DMS53 treated with DMSO at 0.1 percent for 48 hours (cell line): ENCODE results near the gene STX10.
"Not testable (repeated sequence)": the region's sequence is repeated elsewhere in the genome, so short reads cannot be mapped to it uniquely, and the experiment has no call there.

Source experiments
- DNase-seq: peaks from one replicate; lab custom pipeline; 2025; ENCODE audit not compliant: unreplicated experiment; lab: John Stamatoyannopoulos, UW

The STX10 gene

DNA sequence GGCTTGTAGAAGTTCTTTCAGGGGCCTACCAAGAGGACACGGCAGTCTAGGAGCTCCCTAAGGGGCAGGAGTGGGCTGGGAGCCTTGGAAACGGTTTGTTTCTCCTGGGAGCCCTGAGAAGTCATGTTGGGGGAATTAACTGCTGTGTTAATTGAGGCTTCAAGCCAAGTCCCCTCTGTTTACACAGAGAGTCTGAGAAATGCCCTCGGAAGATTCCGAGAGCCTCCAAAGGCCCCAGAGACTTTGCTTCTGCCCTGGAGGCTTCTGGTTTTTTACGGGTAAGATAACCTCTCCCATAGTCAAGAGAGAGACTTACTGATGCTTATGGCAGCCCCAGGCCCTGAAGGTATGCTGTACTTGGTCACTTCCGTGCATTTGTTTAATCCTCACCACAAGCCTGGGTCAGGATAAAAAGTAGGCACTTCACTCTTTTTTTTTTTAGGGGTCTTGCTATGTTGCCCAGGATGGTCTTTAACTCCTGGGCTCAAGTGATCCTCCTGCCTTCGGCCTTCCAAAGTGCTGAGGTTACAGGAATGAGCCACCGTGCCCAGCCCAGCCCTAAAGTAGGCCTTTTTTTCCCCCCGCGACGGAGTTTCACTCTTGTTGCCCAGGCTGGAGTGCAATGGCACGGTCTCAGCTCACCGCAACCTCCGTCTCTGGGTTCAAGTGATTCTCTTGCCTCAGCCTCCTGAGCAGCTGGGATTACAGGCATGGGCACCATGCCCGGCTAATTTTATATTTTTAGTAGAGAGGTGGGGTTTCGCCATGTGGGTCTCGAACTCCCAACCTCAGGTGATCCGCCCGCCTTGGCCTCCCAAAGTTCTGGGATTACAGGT is 15.2 kb upstream of the STX10 start:
- DNase-seq, result no peak

DNA sequence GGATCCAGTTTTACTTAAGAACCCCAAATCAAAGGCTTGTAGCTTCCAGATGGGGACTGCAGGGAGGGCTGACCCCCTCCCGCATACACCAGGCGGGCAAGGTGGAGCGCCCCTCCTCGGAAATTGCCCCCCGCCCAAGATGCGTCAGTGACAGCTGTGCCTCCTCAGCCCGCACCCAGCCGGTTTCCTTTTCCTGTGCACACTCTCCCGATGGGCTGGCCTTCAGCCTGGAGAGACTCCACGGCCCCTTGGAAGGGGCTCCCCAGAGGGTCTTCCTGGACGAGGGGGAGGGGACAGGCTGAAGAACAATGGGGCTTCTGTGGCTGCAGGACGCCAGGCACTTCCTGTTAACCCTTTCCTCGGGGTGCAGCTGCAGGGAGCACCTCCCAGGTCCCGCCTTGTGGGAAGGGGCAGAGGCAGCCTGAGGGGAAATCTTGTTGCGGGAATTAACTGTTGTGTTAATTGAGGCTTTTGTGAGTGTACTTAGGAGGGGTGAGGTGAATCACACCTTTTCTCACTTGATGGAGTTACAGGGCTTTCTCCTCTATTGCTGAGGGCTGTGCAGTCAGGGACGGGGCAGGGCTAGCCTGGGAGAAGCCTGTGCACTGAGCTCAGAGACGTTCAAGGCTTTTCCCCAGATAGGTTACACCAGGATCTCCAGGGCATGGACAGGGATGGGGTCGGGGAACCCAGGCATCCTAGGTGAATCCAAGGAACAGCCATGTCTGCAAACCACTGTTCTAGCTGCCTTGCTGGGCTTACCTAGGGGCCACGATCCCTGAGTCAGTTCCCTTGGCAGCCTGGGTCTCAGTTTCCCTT is 14.4 kb upstream of the STX10 start:
- DNase-seq, result no peak

DNA sequence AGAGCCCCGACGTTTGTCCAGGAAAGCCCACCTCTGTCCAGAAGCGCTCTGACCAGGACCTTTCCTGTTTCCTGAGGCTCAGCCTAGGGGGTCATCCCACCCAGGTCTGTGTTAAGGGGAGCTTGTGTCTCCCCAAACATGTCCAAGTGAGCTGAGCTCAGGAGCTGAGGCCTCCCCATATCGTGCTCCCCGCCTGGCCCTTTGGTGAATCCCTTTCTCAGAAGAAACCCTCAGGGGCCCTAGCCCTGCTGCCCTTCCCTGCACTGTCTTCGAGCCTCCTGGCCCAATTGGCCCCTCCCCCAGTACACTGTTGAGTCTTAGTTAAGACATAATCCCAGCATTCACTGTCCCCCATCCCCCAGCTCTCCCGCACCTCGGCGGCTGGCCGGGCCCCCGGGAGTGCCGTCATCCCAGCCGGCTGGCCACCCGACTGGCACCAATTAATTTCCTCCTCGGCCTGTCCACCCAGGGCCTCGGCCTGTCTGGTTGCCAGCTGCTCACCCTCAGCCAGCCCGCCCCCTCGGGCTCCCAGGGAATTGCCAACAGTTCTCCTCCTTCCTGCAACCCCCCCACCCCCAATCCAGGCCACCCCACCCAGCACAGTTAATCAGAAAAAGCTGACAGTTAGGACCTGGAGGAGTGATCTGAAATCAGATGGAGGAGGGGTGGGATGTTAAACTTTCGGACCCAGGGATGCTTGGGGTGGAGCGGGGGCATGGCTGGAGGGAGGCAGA is 13.6 kb upstream of the STX10 start:
- peak; percentile 20 for DNase-seq

DNA sequence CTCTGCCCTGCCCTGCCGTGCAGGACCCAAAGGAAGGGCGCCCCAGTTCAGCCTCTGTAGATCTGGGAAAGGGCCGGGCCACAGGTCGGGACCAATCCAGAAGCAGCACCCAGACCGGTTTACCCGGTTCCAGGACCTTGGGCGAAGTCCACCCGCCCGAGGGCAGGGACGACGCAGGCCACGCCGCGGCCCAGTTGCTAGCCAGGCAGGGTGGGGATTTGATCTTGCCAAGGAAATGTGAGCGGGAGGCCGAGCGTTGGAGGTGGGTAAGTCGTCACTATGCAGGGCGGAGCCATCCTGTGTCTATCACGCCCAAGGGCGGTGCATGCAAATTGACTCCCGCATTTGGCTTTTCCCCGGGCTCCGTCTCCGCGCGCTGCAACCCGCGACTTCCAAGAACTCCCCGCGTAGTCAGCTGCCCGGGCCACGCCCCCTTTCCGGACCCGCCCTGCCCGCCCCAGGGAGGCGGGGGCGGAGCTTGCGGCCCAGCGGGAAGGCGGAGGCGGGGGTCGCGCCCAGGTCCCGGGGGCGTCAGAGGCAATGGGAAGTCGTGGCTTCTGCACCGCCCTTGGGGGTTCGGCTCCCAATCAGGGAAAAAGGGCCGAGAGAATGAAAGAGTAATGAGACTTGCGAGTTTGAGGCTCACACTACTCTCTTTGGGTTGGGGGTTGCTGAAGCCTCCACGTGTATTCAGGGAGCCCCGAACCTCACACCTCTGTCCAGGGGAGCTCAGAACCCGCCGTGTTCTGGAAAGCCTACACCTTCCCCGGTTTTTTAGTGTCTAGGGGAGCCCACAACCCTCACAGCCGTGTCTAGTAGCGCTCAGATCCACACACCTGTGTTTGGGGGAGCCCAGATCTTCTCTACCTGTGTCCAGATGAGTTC is 12.8 kb upstream of the STX10 start:
- peak; percentile 92 for DNase-seq

DNA sequence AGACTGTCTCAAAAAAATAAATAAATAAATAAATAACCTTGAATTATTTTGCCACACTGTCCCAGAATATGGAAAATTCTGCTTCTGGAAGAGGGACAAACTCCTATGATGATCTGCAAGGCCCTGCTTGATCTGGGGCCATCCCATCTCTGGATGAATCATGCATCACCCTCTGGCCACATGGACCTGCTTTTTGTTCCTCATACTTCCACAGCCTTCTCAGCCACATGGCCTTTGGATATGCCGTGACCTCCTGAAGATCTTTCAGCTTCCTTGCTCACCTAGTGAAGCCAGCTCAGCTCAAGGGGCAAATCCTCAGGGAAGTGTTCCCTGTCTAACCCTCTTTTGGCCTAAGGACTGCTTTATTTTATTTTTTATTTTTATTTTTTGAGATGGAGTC is 10.4 kb upstream of the STX10 start:
- DNase-seq, result no peak

DNA sequence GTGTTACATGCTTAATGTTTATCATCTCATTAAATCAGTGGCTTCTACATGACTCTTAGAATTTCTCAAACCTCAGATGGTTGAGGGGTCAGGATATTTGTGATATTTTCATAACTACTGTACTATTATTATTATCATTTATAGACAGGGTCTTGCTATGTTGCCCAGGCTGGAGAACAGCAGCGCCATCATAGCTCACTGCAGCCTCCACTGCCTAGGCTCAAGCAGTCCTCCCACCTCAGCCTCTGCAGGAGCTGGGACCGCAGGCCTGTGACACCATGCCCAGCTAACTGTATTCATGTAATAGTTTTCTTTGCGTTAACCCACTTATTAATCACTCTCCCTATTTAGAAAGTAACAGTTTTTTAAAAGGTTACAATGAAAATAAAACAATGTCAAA is 9.5 kb upstream of the STX10 start:
- no peak for DNase-seq

DNA sequence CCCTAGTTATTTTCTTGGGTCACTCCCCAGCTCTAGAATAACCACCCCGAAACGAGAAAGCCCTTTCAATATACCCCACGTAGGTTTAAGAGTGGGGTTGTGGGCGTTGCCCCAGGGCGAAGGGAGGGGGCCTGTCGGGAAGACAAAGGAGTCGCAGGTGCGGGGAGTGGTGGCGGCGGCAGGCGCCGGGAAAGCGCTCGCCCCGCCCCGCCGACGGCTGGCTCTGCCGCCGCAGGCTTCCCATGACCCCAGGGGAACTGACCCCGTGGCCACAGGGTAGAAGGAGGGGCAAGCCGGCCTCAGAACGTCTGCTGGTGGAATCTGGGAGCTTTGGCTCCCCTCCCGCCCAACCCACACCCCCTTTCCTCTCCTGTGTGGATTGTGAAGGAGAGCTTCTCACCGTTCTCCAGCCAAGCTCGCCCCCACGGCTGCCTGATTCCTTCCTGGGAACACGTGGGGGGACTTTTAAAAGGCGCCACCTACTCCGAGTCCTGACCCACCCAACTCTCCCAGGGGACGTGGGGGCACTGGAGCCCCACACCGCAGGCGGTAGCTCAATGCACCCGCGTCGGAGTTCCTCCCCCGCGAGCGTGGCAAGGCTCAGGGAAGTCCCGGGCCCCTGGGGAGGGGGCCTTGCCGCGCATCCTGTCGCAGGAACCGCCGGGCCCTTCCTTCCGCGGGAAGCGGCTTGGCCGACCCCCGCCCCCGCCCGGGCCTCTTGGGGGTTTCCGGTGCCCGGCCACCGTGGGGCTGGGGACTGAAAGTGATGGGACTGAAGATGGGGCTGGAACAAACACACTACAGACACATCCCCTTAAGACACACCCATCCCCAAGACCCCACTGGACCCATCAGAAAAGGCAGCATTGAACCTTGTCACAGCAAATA is 5.5 kb upstream of the STX10 start:
- DNase-seq, result peak; percentile 21

DNA sequence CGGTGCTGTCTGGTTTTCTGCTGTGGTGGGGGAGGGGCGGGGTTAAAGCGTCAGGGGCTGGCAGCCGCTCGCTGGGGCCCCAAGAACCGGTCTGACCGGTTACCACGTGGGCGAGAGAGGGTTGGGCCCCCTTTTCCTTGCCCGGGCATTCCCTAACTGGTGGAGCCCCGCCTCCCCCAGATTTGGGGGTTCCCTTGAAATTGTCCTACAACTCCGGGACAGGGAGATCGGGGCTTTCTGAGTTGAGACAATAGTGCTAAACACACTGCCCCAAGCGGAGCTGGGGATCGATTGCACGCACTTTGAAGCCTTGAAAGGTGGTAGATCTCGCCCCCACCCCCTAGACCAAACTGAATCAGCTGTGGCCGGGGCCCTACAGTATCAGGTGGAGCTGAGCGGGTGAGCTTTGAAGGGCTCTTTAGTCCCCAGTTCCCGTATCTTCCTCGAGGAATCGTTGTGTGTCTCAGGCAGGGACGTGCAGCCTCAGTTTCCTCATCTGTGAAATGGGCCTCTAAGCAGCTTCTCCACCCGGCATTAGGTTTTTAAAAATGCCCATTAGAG is 4.8 kb upstream of the STX10 start:
- DNase-seq, result peak; percentile 72

DNA sequence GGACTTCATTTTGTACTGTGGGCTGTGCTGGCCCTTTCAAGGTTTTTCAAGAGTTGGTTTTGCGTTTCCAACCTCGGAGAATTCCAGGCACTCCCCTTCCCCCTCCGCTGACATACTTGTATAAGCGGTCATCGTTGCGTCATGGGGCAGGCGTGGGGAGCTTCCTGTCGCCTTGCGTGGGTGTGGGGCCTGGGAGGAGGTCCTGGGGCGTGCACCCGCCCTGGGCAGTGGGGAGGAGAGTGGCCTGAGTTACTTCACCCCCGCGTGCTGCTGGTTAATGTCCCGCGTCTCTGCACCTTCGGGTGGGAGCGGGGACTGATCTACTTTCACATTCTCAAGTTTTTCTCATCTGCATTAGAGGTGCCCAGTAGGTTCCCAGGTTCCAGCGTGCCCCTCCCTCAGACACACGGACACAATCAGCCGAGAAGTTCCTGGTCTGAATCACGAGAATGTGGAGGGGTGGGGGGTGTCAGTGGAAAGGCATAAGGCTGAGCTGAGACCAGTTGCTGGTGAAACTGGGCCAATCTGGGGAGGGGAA is 4.1 kb upstream of the STX10 start:
- DNase-seq, result peak; percentile 57

DNA sequence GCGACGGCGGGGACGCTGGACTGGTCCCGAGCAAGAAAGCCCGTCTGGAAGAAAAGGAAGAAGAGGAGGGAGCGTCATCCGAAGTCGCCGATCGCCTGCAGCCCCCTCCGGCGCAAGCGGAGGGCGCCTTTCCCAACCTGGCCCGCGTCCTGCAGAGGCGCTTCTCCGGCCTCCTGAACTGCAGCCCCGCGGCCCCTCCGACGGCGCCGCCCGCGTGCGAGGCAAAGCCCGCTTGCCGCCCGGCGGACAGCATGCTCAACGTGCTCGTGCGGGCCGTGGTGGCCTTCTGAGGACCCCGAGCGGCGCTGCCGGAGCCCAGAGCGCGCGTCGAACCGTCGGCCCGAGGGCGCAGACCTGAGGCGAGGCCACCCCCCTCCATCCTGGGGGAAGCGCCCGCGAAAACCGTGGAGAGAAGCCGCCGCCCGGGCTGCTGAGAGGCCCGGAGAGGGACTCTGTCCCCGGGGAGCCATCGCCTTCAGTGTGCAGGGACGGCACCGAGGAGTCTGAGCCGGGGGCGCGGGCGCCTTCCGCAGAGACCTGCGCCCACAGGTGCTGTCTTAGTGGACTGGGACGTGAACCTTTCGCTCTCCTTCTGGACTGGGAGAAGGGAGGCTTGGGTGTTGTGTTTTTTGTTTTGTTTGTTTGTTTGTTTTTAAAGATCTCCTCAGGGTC is 3.5 kb upstream of the STX10 start:
- DNase-seq, result no peak

DNA sequence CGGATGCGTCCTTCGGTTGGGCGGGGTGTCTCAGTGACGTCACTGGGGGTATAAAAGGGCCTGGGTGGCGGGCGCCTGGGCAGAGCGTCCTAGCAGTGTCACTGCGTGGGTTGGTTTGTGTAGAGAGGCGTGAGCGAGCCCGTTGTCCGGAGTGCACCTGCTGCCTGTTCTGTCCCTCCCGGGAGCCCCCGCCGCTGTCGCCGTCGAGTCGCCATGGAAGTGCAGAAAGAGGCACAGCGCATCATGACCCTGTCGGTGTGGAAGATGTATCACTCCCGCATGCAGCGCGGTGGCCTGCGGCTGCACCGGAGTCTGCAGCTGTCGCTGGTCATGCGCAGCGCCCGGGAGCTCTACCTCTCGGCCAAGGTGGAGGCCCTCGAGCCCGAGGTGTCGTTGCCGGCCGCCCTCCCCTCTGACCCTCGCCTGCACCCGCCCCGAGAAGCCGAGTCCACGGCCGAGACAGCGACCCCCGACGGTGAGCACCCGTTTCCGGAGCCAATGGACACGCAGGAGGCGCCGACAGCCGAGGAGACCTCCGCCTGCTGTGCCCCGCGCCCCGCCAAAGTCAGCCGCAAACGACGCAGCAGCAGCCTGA is 2.9 kb upstream of the STX10 start:
- peak; percentile 68 for DNase-seq

DNA sequence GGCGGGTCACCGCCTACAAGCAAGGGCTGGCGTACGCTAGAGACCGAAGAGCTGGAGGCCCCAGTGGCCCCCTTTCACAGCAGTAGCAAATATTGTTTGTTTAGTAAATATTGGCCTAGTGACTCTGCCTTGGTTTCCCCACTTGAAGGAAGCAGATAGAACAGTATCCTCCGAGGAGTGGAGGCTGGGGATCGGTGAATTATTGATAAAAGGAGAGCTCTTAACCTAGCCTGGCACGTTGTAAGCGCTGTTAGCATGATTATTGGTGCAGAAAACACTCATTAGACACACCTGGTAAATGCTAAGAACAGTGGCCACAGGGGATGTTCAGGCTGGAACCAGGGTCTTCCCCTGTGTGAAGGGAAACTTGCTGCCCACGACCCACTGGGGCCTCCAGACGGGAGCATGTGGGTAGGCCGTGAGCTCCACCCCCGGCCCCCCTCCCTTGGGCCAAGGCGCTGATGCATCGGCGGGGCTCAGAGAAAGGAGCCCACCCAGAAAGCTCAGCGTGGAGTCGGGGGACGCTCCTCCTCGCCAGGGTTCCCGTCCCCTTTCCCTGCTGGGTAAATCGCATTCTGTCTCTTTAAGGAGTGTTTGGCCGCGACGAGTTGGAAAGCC is 2.3 kb upstream of the STX10 start:
- DNase-seq, result no peak

DNA sequence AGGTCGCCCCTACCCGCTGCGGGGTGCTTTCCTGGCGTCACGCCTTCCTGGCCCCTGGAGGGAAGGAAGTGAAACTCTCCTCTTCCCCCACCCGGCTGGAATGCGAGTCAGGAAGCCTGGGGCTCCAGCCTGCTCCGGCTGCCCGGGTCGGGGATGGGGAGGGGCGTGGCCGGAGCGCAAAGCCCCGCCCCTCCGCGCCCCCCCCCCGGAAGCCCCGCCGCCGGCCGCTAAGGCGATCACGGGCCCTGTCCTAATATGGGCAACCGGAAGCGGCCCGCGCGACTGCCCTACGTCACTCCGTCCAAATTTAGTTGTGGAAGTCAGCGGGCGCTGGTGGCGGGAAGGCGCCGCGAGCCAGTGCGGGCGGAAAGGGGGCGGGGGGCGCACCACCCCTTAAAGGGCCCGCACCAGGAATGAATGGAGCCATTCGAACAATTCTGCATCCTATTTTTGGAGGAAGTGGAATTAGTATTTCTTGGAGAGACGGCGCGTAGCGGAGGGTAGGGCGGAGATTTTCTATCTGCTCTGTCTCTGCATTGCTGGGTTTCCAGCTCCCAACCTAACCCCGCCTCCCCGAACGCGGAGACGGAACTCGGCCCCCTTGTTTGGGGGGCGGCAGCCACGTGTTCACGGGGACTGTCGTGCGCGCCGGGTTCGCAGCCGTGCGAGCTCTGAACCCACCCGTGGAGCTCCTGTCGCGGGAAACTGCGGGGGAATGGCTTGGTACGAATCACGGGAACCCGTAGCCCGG is 1.6 kb upstream of the STX10 start:
- peak; percentile 84 for DNase-seq

DNA sequence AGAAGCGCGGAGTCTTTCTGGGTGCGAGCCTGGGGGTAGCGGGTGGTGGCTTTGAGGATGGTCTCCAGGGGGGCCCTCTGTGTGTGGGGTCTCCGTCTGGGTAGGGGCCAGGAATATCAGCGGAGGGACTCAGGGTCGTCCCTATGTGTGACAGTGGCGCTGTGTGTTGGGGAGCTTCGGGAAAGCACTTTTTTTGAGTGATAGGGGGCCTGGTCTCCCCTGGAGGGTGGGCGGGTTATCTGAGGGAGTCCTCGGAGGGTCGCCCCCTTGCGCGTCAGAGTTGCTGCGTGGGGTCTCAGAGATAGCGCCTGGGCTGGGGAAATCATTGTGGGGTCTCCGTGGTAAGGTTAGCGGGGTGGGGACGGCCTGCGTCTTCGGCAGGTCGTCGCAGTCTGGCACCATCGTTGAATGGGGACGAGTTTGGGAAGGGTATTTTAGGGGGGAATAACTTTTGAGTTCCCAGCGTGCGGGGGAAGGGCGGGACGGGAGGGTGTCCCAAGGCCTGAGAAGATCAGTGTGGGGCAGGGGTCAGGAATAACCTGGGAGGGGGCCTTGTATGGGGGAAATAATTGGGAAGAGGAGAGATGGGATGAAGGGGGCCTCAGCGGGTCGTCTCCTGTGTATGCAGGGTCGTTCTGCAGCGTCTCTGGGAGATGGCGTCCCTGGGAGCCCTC is 893 bp upstream of the STX10 start:
- no peak for DNase-seq

DNA sequence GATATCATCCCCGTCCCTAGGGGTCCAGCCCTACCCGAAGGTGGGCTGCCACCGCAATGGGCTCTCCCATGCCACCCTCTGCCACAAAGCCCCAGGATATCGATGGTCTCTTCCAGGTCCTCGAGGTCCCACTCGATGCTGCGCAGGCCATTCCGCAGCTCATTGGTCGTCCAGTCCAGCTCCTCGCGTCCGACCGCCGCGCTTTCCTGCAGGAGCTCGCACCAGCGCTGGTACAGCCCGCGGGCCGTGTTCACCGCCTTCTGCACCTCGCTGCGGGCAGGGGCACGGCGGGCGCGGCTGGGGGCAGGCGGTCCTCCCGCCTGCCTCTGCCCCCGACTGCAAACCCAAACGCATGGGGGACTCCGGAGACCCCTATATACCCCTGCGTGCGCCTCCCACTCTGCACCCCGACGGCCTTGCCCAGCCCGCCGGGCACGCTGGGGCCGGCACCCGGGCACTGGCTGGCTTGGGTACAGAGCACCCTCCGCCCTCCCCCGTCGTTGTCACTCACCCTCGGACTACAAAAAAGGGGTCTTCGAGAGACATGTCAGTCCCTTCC is 468 bp downstream of the STX10 start:
- DNase-seq, result no peak

DNA sequence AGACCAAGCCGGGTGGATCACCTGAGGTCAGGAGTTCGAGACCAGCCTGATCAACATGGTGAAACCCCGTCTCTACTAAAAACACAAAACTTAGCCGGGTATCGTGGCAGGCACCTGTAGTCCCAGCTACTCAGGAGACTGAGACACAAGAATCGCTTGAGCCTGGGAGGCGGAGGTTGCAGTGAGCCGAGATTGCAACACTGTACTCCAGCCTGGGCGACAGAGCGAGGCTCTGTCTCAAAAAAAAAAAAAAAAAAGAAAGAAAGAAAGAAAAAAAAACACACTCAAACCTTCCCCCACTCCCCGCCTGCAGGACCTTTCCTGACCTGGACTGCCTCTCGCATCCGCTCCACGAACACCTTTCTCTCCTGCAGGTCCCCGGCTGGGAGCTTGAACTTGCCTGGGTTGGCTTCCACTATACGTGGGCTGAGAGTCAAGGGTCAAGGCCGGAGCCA is 975 bp downstream of the STX10 start:
- DNase-seq, result not testable (repeated sequence)
